Inferior parietal cortex (tissue), 1 donor: ENCODE results near the gene CSH1.
"Not testable (repeated sequence)": the region's sequence is repeated elsewhere in the genome, so short reads cannot be mapped to it uniquely, and the experiment has no call there.

Experiments
- DNase-seq: peaks from one replicate; pipeline ENCODE4 v3.0.0-alpha.2; 2016; ENCODE audit errors: extremely low spot score

The CSH1 gene

DNA sequence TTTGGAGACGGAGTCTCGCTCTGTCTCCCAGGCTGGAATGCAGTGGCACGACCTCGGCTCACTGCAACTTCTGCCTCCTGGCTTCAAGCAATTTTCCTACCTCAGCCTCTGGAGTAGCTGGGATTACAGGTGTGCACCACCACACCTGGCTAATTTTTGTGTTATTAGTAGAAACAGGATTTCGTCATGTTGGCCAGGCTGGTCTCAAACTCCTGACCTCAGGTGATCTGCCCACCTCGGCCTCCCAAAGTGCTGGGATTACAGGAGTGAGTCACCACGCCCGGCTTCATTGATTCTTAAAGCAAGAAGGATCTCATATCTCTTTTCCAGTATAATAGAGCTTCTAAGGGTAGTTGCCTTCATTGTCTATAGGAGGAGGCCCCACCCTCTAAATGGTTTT is 8.4 kb upstream of the CSH1 start:
- DNase-seq, result not testable (repeated sequence)

DNA sequence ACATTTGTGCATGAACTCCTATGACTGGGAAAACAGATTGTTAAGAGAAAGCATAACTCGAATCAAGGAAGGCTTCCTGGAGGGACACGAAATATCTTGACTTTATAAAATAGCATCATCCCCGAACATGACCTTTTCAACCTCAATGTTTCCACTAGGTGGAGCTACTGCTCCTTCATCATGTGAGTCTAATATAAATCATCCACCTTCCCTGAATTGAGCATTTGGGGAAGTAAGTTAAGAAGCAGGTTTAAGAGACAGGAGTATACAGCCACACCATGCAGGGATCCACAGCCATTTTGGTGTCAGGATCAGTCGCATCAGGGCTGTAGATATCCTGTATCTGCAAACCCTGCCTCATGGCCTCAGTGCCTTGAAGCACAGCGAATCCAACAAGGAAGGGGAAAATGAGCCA is 7.4 kb upstream of the CSH1 start:
- DNase-seq, result not testable (repeated sequence)

DNA sequence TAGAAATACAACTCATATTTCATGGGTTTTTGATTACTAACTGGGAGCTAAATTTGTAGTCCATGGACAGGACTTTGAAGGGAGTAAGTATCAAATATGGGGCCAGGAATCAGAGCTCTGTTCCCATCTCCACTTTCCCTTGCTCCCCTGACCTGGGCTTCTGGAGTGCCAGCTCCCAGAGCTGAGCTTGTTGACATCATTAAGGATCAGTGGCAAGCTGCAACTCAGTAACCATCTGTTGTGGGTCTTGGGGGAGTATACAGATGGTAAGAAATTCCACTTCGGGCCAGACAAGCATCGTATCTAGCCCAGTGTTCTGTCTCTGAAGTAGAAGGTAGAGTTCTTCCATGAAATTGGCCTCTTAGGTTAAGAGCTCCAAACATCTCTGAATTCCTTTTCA is 5.6 kb upstream of the CSH1 start:
- DNase-seq, result not testable (repeated sequence)

GRCh38 chr17:63898899-63899798 is 2.8 kb upstream of the CSH1 start:
- not testable (repeated sequence) for DNase-seq

- not testable (repeated sequence) for DNase-seq
These were observed 1.6 kb downstream of the CSH1 start for GRCh38 chr17:63894821-63895220.

DNA sequence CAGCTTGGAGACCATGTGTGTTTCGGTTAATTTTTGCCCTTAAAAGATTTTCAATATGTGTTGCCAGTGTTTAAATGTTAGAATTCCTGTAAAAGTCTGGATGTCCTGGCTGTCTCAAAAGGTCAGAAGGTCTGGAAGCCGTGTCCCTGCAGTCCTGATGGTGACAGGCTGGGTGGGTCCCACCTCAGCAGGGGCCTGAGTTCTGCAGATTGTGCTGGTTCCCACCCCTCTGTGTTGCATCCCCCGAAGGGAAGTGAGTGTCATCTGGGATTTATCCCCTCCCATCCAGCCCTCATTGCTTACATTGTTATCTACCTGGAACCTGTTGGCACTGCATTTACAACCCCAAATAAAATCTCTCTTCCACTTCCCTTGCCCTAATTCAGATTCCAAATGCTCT is 2.4 kb downstream of the CSH1 start:
- DNase-seq, result not testable (repeated sequence)

GRCh38 chr17:63892316-63893037 is 3.9 kb downstream of the CSH1 start:
- not testable (repeated sequence) for DNase-seq

GRCh38 chr17:63889026-63889848 is 7.1 kb downstream of the CSH1 start:
- peak; percentile 22 for DNase-seq

DNA sequence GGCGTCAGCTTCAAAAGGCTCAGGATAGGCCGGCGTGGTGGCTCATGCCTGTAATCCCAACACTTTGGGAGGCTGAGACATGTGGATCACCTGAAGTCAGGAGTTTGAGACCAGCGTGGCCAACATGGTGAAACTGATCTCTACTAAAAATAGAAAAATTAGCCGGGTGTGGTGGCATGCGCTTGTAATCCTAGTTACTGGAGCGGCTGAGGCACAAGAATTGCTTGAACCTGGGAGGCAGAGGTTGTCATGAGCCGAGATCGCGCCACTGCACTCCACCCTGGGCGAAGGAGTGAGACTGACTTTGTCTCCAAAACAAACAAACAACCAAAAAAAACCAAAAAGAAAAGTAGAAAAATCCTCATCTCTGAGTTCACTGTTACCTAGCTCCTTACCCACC is 11.3 kb downstream of the CSH1 start:
- not testable (repeated sequence) for DNase-seq

GRCh38 chr17:63882626-63883126 is 13.7 kb downstream of the CSH1 start:
- not testable (repeated sequence) for DNase-seq

DNA sequence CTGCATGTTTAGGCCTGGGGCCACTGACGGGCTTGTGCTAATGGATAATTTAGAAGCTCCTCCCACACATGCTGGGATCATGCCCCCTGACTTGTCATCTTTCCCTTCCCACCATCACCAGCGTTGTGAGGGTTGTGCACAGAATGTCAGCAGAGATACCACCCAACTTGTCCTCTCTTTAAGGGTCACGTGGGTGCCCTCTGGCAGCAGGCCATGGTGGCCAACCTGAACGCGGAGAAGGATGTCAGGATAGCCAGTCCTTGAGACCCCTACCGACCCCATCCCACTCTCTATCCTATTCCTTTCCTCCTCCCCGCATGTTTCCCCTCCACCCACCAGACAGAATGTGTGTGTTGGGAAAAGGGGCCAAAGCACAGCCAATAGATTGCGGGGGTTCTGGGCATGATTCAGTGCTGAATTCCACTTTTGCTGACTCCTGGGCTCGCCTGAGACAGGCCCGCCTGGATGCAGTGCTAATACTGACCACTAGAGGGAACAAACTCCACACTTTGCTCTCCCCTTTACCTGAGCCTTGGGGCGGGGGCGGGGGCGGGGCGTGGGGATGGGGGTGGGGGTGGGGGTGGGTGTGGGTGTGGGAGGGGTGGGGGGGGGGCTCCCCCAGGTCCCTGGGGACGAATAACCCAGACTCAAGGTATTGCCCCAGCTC is 14.3 kb downstream of the CSH1 start, which contains the start of gene GH2:
Gene GH2, minus strand, starts transcription at position 10 of the 667 bp plus-strand sequence. CDS start 143 bp downstream, outside the sequence.
- peak; percentile 17 for DNase-seq

DNA sequence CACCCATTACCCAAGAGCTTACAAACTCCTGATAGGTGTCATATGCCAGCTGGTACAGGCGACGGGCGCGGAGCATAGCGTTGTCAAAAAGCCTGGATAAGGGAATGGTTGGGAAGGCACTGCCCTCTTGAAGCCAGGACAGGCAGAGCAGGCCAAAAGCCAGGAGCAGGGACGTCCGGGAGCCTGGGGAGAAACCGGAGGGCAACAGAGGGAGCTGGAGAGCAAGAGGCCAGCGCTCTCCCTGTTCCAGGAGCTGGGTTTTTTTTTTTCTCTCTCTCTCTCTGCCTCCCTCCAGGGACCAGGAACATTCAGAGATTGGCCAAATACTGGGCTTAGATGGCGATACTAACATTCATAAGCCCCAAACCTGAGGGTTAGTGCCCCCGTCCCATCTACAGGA is 15.0 kb downstream of the CSH1 start:
- not testable (repeated sequence) for DNase-seq

- no peak for DNase-seq
These were observed 15.7 kb downstream of the CSH1 start for GRCh38 chr17:63880706-63881105.

- not testable (repeated sequence) for DNase-seq
These were observed 18.0 kb downstream of the CSH1 start for GRCh38 chr17:63878413-63878812.

DNA sequence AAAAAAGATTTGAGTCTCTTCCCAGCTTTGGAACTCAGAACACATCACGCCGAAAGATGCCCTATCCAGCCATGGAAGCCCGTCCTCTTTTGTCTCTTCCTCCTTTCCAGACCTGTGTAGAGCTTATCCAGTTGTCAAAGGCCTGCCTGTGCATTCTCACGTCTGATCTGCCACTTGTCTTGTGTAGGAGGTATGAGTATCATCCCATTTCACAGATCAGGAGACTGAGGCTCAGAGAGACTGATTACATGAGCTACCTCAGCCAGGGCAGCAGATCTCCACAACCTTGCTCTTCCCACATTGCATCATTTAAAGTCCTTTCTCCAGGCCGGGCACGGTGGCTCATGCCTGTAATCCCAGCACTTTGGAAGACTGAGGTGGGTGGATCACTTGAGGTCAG is 21.7 kb downstream of the CSH1 start:
- not testable (repeated sequence) for DNase-seq

DNA sequence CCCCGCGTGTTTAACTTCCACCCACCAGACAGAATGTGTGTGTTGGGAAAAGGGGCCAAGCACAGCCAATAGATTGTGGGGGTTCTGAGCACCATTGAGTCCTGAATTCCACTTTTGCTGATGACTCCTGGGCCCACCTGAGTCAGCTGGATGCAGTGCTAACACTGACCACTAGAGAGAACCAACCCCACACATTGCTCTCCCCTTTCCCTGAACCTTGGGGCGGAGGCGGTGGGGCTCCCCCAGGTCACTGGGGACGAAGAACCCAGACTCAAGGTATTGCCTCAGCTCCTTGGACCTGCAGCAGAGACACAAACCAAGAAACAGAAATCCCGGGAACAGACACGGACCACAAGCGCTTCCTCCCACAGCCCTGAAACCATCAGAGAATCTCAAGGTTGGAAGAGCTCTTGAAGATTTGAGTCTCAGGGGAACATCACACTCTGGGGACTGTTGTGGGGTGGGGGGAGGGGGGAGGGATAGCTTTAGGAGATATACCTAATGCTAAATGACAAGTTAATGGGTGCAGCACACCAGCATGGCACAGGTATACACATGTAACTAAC is 22.2 kb downstream of the CSH1 start:
- not testable (repeated sequence) for DNase-seq

GRCh38 chr17:63873577-63873976 is 22.8 kb downstream of the CSH1 start, which contains the start of gene CSH2:
Gene CSH2 (minus strand): TSS chr17:63873677. CDS start chr17:63873614, 63 bp downstream.
- not testable (repeated sequence) for DNase-seq

GRCh38 chr17:63871646-63872365 is 24.6 kb downstream of the CSH1 start:
- DNase-seq, result not testable (repeated sequence)

DNA sequence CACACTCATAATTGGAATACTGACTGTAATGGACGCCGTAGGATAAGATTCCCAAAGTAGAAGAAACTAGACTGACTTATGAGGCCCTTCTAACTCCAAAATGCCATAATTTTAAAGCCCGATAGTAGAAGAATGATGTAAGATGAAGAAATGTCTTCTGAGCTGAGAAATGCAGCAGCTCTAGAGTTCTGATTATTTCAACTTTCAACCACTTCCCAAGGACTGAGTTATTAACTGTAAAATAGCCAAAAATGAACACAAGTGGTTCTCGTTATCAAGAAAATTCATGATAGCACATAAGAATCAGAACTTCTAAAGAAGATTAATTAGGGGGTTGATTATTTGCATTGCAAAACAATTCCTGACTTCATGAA is 26.1 kb downstream of the CSH1 start:
- DNase-seq, result not testable (repeated sequence)
